Upper lobe of right lung (tissue), 1 donor: ENCODE results near the gene HOXB8. TPM values are rescaled to one million over a fixed set of nuclear protein-coding genes. Genes with fewer than 3 reads are reported as not detected.

Experiments
- ATAC-seq: fragments of 200-7000 bp; cut with Tn5 transposase; one replicate; pipeline ENCODE4 v1.9.1; 2020; ENCODE audit warnings: mild to moderate bottlenecking, moderate library complexity
- DNase-seq: peaks from one replicate; pipeline ENCODE4 v3.0.0-alpha.2; 2020
- H3K27ac ChIP-seq: fragments of 200-600 bp; one replicate; pipeline ENCODE4 v1.8.0; 2022
- H3K27me3 ChIP-seq: fragments of 200-600 bp; one replicate; pipeline ENCODE4 v1.8.0; 2022; ENCODE audit warnings: mild to moderate bottlenecking
- H3K36me3 ChIP-seq: fragments of 200-600 bp; one replicate; pipeline ENCODE4 v1.8.0; 2022
- H3K4me1 ChIP-seq: fragments of 200-600 bp; one replicate; pipeline ENCODE4 v1.8.0; 2022
- H3K4me3 ChIP-seq: fragments of 200-600 bp; one replicate; pipeline ENCODE4 v1.8.0; 2022; ENCODE audit warnings: mild to moderate bottlenecking
- H3K9me3 ChIP-seq: fragments of 200-600 bp; one replicate; pipeline ENCODE4 v1.8.0; 2022
- CTCF ChIP-seq: fragments of 200-600 bp; IDR thresholded peaks from one replicate; pipeline ENCODE4 v1.8.0; 2022; ENCODE audit warnings: antibody characterized with exemption
- intact Hi-C: fragments of 100-400 bp; cut with DNase I; formaldehyde crosslinking; loops from one replicate; pipeline ENCODE4 v1.11.0; 2022
- total RNA-seq: library from RNA; stranded (reverse); fragmentation: NEBNext Ultra II Directional; extraction: Animal tissue kit (Norgen Biotek cat#: 25700); gene quantifications from one replicate; pipeline ENCODE4 v1.2.1, GENCODE V29; 2021
- donor health status: DM: no; HTN: yes; CAD: no; lungs with severe emphysema.

The HOXB8 gene
- total RNA-seq, 1 donor from 2014 or later = 1.0 TPM

GRCh38 chr17:48634493-48635208, 19.6 kb upstream of the HOXB8 start:
- Histone ChIP-seq H3K36me3 (no peaks in the 10 kb centered on the region), H3K27ac (no peak overlapping the region), H3K4me1 (no peaks in the 10 kb centered on the region), H3K4me3 (no peak overlapping the region), H3K27me3 (peaks cover 100% of the 10 kb centered on the region), H3K9me3 (no peaks in the 10 kb centered on the region)
- no peak for ATAC-seq
- no peak for TF ChIP-seq CTCF
- DNase-seq = peak; percentile 25
- intact Hi-C loops = no loop called here

GRCh38 chr17:48633266-48633677, 18.2 kb upstream of the HOXB8 start:
- intact Hi-C loops = no loop called here
- DNase-seq = no peak

GRCh38 chr17:48632579-48633265, 17.6 kb upstream of the HOXB8 start:
- DNase-seq (no peak), ATAC-seq (no peak)
- intact Hi-C loops = no loop called here
- Histone ChIP-seq H3K27ac (no peak overlapping the region), H3K4me1 (no peaks in the 10 kb centered on the region), H3K27me3 (peaks cover 100% of the 10 kb centered on the region), H3K4me3 (no peak overlapping the region), H3K36me3 (no peaks in the 10 kb centered on the region), H3K9me3 (no peaks in the 10 kb centered on the region)
- TF ChIP-seq CTCF = no peak

More at GRCh38 chr17:48633266-48633677, 18.2 kb upstream of the HOXB8 start:
- Histone ChIP-seq H3K9me3 (no peaks in the 10 kb centered on the region), H3K36me3 (no peaks in the 10 kb centered on the region), H3K27me3 (peaks cover 100% of the 10 kb centered on the region), H3K4me3 (no peak overlapping the region), H3K4me1 (no peaks in the 10 kb centered on the region), H3K27ac (no peak overlapping the region)
- no peak for TF ChIP-seq CTCF
- no peak for ATAC-seq

GRCh38 chr17:48631693-48632578, 16.8 kb upstream of the HOXB8 start:
- intact Hi-C loops = no loop called here
- no peak for DNase-seq
- no peak for ATAC-seq
- Histone ChIP-seq H3K9me3 (no peaks in the 10 kb centered on the region), H3K27me3 (peaks cover 100% of the 10 kb centered on the region), H3K36me3 (no peaks in the 10 kb centered on the region), H3K27ac (no peak overlapping the region), H3K4me1 (no peaks in the 10 kb centered on the region), H3K4me3 (no peak overlapping the region)
- no peak for TF ChIP-seq CTCF

- Histone ChIP-seq H3K27ac (no peak overlapping the region), H3K27me3 (peaks cover 100% of the 10 kb centered on the region)
Observed at GRCh38 chr17:48630925-48631692, 16.0 kb upstream of the HOXB8 start.

More at GRCh38 chr17:48630925-48631692, 16.0 kb upstream of the HOXB8 start:
- H3K9me3 ChIP-seq = no peaks in the 10 kb centered on the region
- H3K36me3 ChIP-seq = no peaks in the 10 kb centered on the region
- no peak overlapping the region for H3K4me3 ChIP-seq
- DNase-seq (no peak), ATAC-seq (no peak)
- intact Hi-C loops = no loop called here
- no peak for TF ChIP-seq CTCF
- peaks cover 7% of the 10 kb centered on the region for H3K4me1 ChIP-seq
